ENCODE measurements around the gene CCDC40.

DNA sequence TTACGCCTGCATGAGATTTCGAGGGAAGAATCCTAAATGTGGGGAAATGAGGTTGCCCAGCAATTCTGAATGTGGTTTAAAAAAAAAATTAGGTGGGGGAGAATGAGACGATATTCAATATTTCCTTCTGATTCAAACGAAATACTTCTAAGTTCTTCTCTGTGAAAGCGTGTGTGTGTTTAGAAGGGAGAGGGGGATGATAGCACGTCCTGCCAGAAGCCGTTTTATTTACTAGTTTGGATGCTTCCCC lies 48.6 kb upstream of the CCDC40 start:
- TF ChIP-seq, protein P1, sequence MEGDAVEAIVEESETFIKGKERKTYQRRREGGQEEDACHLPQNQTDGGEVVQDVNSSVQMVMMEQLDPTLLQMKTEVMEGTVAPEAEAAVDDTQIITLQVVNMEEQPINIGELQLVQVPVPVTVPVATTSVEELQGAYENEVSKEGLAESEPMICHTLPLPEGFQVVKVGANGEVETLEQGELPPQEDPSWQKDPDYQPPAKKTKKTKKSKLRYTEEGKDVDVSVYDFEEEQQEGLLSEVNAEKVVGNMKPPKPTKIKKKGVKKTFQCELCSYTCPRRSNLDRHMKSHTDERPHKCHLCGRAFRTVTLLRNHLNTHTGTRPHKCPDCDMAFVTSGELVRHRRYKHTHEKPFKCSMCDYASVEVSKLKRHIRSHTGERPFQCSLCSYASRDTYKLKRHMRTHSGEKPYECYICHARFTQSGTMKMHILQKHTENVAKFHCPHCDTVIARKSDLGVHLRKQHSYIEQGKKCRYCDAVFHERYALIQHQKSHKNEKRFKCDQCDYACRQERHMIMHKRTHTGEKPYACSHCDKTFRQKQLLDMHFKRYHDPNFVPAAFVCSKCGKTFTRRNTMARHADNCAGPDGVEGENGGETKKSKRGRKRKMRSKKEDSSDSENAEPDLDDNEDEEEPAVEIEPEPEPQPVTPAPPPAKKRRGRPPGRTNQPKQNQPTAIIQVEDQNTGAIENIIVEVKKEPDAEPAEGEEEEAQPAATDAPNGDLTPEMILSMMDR (IDR thresholded peaks at IDR 0.05): no peak
- TF ChIP-seq POLR2A (IDR thresholded peaks at IDR 0.05): no peak
- no peak for TF ChIP-seq POLR2AphosphoS5 (IDR thresholded peaks at IDR 0.05)
